HG03196 (cell line): ENCODE results near the gene SIPA1L3.

Experiments used
- ATAC-seq: cut with Tn5 transposase; IDR thresholded peaks from one replicate; pipeline ENCODE4 v1.9.1; 2021; ENCODE audit not compliant: unreplicated experiment

Gene SIPA1L3

GRCh38 chr19:38252385-38252784, 345.4 kb downstream of the SIPA1L3 start:
- no peak for ATAC-seq

GRCh38 chr19:38252941-38253691, 346.1 kb downstream of the SIPA1L3 start:
- ATAC-seq: no peak

- no peak for ATAC-seq
Measured at GRCh38 chr19:38253788-38254187, 346.8 kb downstream of the SIPA1L3 start.

- no peak for ATAC-seq
Measured at GRCh38 chr19:38255383-38256014, 348.5 kb downstream of the SIPA1L3 start.
